Endodermal cell (in vitro differentiated cells): Measurements from ENCODE around the gene DGKZ. TPM values are rescaled to one million over a fixed set of nuclear protein-coding genes. Genes with fewer than 3 reads are reported as not detected.
"Not testable (repeated sequence)": the region's sequence is repeated elsewhere in the genome, so short reads cannot be mapped to it uniquely, and the experiment has no call there.

Experiments used
- DNase-seq: peaks from one replicate; pipeline ENCODE4 v3.0.0-alpha.2; 2017
- H3K27ac ChIP-seq: 2 replicates; pipeline ENCODE4 v1.5.1; 2013; ENCODE audit warnings: mild to moderate bottlenecking, low read depth, low read length, moderate library complexity
- H3K27me3 ChIP-seq: 2 replicates; pipeline ENCODE4 v1.6.1; 2013; ENCODE audit warnings: mild to moderate bottlenecking, low read length, moderate library complexity; ENCODE audit not compliant: insufficient read depth, control insufficient read depth, poor library complexity, severe bottlenecking
- H3K36me3 ChIP-seq: 2 replicates; pipeline ENCODE4 v1.7.0; 2013; ENCODE audit warnings: mild to moderate bottlenecking, low read length, moderate library complexity; ENCODE audit not compliant: control insufficient read depth, insufficient read depth
- H3K4me1 ChIP-seq: one replicate; pipeline ENCODE4 v1.7.0; 2013; ENCODE audit warnings: low read length; ENCODE audit not compliant: control insufficient read depth, insufficient read depth
- H3K4me3 ChIP-seq: 2 replicates; pipeline ENCODE4 v1.5.1; 2013; ENCODE audit warnings: mild to moderate bottlenecking, low read length, moderate library complexity
- H3K9ac ChIP-seq: 2 replicates; pipeline ENCODE4 v1.6.1; 2013; ENCODE audit warnings: mild to moderate bottlenecking, low read length, moderate library complexity; ENCODE audit not compliant: poor library complexity, severe bottlenecking; ENCODE audit errors: extremely low read depth
- H3K9me3 ChIP-seq: 2 replicates; pipeline ENCODE4 v1.6.1; 2013; ENCODE audit warnings: mild to moderate bottlenecking, low read length, moderate library complexity; ENCODE audit not compliant: control insufficient read depth
- H3K27ac Mint-ChIP-seq: 2 replicates; pipeline ENCODE4 v1.8.0; 2020; ENCODE audit warnings: mixed read lengths
- H3K27me3 Mint-ChIP-seq: 2 replicates; pipeline ENCODE4 v1.8.0; 2021; ENCODE audit warnings: mild to moderate bottlenecking, mixed read lengths; ENCODE audit not compliant: insufficient read depth
- H3K36me3 Mint-ChIP-seq: 2 replicates; pipeline ENCODE4 v1.8.0; 2020; ENCODE audit warnings: low read depth, mixed read lengths
- H3K4me1 Mint-ChIP-seq: 2 replicates; pipeline ENCODE4 v1.8.0; 2020; ENCODE audit warnings: mixed read lengths
- H3K4me3 Mint-ChIP-seq: 2 replicates; pipeline ENCODE4 v1.8.0; 2020; ENCODE audit warnings: mild to moderate bottlenecking, moderate library complexity, mixed read lengths
- H3K9me3 Mint-ChIP-seq: 2 replicates; pipeline ENCODE4 v1.8.0; 2020; ENCODE audit warnings: mild to moderate bottlenecking, mixed read lengths
- WGBS, 2 experiments: methylation state at CpG; one replicate each; pipeline versions ENCODE4 v1.1.5 to v1.1.7; 2013; ENCODE audit warnings: missing lambda C conversion rate in 2 of 2, mixed read lengths in 1 of 2; ENCODE audit not compliant: insufficient coverage in 1 of 2, insufficient read length in 1 of 2; 5-methylcytosine and 5-hydroxymethylcytosine counted together
- total RNA-seq, 2 donors: library from RNA; stranded (reverse); fragmentation: NEBNext Ultra II Directional in 1 of 2; extraction: Animal tissue kit (Norgen Biotek cat#: 25700) in 1 of 2; gene quantifications; 2 replicates in 1 of 2; 3 replicates in 1 of 2; pipeline ENCODE4 v1.2.1, GENCODE V29; 2021
- TF ChIP-seq, protein P1 (sequence below): fragments of 200-600 bp; sonication (generic); conservative IDR thresholded peaks from 2 replicates; pipeline ENCODE4 v1.5.0; 2021; ENCODE audit warnings: antibody characterized with exemption, mild to moderate bottlenecking

DGKZ gene
- total RNA-seq, 2 donors from 2014 or later, result 49.6 to 57.3 TPM

DNA sequence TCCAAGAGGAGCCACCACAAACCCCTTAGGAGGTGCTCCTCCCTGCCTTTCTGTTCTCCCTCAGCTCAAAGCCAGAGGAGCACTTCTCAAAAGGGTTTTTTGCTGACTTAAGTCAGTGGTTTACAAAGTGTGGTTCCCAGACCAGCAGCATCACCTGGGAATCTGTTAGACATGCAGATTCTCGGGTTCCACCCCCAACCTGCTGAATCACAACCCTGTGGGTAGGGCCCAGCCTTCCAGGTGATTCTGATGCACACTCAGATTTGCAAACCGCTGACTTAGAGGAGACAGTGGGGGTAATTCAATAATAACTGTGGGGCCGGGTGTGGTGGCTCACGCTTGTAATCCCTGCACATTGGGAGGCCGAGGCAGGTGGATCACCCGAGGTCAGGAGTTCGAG is 47.0 kb upstream of the DGKZ start:
- Histone ChIP-seq H3K36me3 (peaks cover 9% of the 10 kb centered on the region), H3K4me3 (no peak overlapping the region), H3K27ac (no peak overlapping the region), H3K9me3 (no peaks in the 10 kb centered on the region), H3K27me3 (no peaks in the 10 kb centered on the region), H3K9ac (no peak overlapping the region), H3K4me1 (peaks cover 17% of the 10 kb centered on the region)
- Mint-ChIP-seq H3K4me1 (peaks cover 11% of the 10 kb centered on the region), H3K9me3 (no peaks in the 10 kb centered on the region), H3K27ac (no peak overlapping the region), H3K4me3 (no peak overlapping the region), H3K27me3 (no peaks in the 10 kb centered on the region), H3K36me3 (peaks cover 10% of the 10 kb centered on the region)
- peak; percentile 43 for DNase-seq
- TF ChIP-seq, protein P1, sequence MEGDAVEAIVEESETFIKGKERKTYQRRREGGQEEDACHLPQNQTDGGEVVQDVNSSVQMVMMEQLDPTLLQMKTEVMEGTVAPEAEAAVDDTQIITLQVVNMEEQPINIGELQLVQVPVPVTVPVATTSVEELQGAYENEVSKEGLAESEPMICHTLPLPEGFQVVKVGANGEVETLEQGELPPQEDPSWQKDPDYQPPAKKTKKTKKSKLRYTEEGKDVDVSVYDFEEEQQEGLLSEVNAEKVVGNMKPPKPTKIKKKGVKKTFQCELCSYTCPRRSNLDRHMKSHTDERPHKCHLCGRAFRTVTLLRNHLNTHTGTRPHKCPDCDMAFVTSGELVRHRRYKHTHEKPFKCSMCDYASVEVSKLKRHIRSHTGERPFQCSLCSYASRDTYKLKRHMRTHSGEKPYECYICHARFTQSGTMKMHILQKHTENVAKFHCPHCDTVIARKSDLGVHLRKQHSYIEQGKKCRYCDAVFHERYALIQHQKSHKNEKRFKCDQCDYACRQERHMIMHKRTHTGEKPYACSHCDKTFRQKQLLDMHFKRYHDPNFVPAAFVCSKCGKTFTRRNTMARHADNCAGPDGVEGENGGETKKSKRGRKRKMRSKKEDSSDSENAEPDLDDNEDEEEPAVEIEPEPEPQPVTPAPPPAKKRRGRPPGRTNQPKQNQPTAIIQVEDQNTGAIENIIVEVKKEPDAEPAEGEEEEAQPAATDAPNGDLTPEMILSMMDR, result no peak
- WGBS, 2 experiments, result 93 to 98% methylated on average over 7 of the region's 7 CpGs

DNA sequence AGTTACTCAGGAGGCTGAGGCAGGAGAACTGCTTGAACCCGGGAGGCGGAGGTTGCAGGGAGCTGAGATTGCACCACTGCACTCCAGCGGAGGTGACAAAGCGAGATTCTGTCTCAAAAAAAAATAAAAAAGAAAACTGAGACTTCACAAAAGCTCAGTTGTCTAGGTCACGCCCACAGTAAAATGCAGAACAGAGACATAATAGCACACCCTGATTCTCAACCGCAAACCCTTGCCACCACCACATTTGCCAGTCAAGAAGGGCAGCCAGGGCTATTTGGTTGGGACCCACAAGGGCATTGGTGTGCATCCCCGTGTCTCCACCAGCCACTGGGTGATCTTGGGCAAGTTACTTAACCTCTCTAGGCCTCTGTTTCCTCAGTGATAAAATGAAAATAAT is 44.4 kb upstream of the DGKZ start:
- H3K27me3 ChIP-seq, result no peaks in the 10 kb centered on the region
- H3K27ac ChIP-seq, result no peak overlapping the region
- no peak overlapping the region for H3K9ac ChIP-seq
- no peaks in the 10 kb centered on the region for H3K9me3 ChIP-seq
- WGBS, 2 experiments, result 87 to 98% methylated on average over 6 to 7 of the region's 7 CpGs
- H3K4me3 Mint-ChIP-seq, result no peak overlapping the region
- no peak for DNase-seq
- no peak overlapping the region for H3K27ac Mint-ChIP-seq
- H3K4me3 ChIP-seq, result no peak overlapping the region
- peaks cover 9% of the 10 kb centered on the region for H3K36me3 ChIP-seq
- no peaks in the 10 kb centered on the region for H3K27me3 Mint-ChIP-seq
- TF ChIP-seq, protein P1, result no peak
- H3K9me3 Mint-ChIP-seq, result no peaks in the 10 kb centered on the region
- H3K36me3 Mint-ChIP-seq, result peaks cover 10% of the 10 kb centered on the region
- H3K4me1 ChIP-seq, result no peaks in the 10 kb centered on the region
- H3K4me1 Mint-ChIP-seq, result peaks cover 5% of the 10 kb centered on the region

DNA sequence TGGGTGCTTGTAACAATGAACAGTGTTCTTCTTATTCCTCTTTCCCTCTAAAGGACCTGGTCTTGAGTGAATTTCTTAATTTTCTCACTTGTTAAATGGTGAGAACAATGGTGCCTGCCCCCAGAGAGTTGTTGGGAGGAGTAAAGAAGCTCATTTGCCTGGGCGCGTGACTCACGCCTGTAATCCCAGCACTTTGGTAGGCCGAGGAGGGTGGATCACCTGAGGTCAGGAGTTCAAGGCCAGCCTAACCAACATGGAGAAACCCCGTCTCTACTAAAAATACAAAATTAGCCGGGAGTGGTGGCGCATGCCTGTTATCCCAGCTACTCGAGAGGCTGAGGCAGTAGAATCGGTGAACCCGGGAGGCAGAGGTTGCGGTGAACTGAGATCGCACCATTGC is 43.2 kb upstream of the DGKZ start:
- H3K9ac ChIP-seq, H3K9me3 ChIP-seq, H3K27me3 Mint-ChIP-seq, H3K27ac Mint-ChIP-seq, H3K4me1 Mint-ChIP-seq, H3K4me3 ChIP-seq, H3K27me3 ChIP-seq, DNase-seq, H3K4me3 Mint-ChIP-seq, H3K36me3 ChIP-seq, H3K27ac ChIP-seq, H3K9me3 Mint-ChIP-seq, H3K4me1 ChIP-seq: not testable (repeated sequence)
- 92 to 93% methylated on average over 11 to 12 of the region's 12 CpGs for WGBS, 2 experiments
- H3K36me3 Mint-ChIP-seq, result peaks cover 10% of the 10 kb centered on the region

DNA sequence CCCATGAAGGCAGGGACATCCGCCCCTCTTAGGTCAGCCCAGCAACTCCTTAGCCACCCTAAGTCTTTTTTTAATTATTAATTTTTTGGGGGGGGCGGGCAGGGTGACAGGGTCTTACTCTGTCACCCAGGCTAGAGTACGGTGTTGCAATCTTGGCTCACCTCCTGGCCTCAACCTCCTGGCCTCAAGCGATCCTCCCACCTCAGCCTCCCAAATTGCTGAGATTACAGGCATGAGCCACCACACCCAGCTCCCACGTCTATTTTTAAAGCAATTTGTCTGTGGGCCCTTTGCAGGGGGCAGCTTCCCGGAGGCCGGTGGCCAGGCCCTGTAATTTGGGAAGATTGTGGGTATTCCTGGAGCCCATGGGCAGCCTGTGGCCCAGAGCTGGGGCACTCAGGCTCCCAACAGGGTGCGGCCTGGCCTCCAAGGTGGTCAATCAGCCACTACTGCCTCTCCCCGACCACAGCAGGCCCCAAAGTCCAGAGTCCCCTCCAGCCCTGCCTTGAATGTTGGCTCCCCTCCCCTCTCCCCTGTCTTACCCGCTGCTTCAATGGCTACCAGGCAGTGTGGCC is 42.6 kb upstream of the DGKZ start:
- H3K36me3 ChIP-seq, result peaks cover 9% of the 10 kb centered on the region
- Mint-ChIP-seq H3K4me1 (peaks cover 9% of the 10 kb centered on the region), H3K9me3 (no peaks in the 10 kb centered on the region), H3K4me3 (no peak overlapping the region), H3K27ac (no peak overlapping the region), H3K27me3 (no peaks in the 10 kb centered on the region), H3K36me3 (peaks cover 10% of the 10 kb centered on the region)
- no peak overlapping the region for H3K27ac ChIP-seq
- no peaks in the 10 kb centered on the region for H3K27me3 ChIP-seq
- 90 to 93% methylated on average over 2 to 10 of the region's 10 CpGs for WGBS, 2 experiments
- H3K9me3 ChIP-seq, result no peaks in the 10 kb centered on the region
- no peak overlapping the region for H3K9ac ChIP-seq
- H3K4me1 ChIP-seq, result no peaks in the 10 kb centered on the region
- no peak overlapping the region for H3K4me3 ChIP-seq
- TF ChIP-seq, protein P1, result no peak
- no peak for DNase-seq
